DLD1 (cell line): ENCODE measurements around the gene RASA3.
"Not testable (repeated sequence)": the region's sequence is repeated elsewhere in the genome, so short reads cannot be mapped to it uniquely, and the experiment has no call there.

Experiments
- in situ Hi-C: cut with HindIII; loops from 2 replicates; pipeline ENCODE4 v1.10.0; 2017; ENCODE audit warnings: low sequenced_read_pairs

Gene RASA3

DNA sequence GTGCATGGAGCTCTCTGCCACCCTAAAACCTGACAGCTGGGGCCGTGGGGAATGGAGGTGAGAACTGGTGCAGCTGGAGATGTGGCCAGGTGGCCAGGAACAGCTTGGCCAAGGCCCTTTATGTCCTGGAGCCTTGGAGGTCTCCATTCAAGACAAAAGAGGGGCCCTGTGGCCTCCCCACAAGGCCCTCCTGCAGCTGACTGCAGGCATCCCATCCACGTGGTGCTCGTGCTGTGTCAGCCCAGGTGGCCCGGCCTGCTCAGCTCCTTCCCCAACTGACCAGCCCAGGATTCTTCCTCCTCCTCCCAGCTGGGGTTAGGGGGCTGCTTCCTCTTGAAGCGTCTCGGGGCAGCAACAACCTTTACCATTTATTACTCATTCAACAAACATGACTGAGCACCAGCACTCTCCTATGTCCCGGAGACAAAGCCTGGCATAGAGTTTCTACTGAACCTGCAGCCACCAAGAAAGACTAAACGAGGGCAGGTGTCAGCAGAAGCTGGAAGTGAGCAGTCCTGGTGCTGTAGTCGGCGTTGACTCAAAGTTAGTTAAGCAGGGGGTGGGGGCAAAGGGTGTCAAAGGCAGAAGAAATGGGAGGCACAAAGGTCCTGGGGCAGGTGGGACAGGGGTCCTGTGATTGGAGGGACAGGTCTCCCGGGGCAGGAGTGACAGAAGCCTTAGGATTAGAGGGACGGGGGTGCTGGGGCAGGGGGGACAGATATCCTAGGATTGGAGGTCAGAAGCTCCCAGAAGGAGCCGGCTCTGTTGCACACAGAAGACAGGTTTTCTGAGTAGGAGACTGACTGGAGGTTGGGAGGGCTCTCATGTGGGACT, 135.3 kb downstream of the RASA3 start:
- in situ Hi-C loops: no loop called here

DNA sequence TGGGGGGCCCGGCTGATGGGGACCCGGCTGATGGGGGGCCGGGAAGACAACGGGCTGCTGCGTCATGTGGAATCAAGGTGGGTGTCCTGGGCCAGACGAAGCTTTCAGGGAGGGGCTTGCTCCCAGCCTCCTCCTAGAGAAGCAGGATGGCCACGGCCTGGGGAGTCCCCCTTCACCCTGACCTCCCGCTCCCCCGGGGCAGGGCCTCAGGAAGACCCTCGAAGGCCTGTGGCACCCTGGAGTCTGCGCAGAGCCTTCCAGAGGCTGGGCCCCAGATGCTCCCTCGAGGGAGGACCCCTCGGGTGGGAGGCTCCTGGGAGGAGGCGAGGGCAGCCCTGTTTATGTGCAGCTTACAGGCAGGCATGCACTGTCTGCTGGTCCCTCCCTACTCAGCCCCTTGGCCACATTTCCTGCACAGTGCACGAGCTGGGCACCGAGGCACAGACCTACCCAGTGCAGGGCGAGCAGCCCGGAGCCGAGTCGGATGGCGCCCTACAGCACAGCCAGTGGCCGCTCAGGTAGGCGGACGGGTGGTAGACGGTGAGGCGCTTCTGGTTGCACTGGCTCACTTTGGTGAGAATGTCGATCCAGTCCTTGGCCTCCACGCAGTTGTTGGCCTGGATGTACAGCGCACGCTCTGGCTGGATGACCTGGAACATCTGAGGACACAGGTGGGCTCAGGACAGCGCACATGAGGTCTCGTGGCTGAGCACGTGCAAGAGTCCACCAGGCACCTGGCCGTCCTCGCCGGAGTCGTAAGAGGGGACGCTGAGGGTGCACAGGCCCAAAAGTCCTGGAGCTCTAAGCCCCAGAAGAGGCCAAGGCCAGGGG, 136.1 kb downstream of the RASA3 start:
- in situ Hi-C loops: no loop called here

DNA sequence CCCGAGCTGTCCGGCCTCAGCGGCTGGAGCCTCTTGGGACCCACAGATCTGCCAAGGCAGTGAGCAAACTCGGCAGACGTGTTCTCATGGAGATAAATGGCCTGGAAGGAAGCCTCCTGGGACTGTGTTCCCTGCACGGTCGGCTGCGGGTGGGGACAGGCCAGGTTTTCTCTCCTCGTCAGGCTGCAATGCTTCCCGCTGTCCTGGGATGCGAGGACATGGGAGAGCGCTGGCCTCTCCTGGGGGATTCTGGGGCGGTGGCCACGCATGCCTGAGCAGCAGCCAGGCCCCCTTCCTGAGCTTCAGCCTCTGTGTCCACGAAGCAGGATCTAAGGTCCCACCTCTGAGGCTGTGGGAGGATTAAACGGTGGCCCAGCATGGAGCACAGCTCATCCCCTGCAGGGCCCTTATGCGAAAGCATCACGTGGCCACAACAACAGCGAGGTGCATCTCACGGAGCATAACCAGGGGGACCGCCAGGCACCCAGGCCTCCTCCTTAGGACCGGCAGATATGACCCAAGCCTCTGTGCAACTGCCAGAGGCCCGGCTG, 137.3 kb downstream of the RASA3 start:
- in situ Hi-C loops: no loop called here

DNA sequence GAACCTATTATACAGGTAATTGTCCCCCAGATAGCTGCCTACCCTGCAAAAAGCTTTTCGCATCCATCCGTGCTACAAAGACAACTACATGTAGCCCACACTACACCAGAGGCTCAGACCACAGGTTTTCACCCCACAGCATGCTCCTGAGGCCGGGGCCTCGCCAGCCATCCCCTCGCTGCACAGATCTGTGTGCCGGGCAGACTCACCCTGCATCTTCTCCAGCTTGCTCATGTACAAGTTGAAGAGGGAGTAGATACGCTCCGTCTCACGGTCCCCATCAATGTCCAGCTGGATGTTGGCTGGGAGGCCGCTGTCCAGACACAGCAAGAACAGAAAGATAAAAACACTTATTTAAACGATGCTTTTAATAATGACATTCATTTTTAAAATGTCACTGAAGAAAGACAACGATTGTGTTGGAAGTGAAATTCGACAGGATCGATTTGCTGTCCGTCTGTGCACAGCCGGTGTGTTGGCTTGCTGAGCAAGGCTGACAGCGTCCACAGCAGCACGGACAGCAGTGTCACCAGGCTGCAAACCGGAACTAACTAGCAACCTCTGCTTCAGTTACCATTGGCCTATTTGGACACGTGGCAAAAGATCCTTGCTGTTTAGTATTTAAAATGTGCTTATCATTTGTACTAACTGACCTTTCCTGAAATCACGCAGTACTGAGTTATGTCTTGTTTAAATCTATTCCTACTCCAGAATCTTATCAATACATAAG, 140.0 kb downstream of the RASA3 start:
- in situ Hi-C loops: no loop called here

DNA sequence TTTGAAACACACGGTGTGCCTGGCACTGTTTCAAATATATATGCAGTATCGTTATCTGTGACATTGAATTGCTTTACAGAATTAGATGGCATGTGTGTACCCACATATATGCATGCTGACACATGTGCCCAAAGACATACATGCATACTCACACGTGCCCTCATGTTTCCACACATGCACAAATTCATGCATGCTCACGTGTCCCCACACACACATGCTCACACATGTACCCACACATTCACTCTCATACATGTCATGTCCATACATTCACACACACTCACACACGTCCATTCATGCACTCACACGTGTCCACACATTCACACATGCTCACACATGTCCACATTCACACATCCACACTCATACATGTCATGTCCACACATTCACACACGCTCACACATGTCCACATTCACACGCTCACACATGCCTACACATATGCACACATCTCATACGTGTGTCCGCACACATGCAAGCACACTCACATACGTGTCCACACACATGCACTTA, 140.7 kb downstream of the RASA3 start:
- in situ Hi-C loops: no loop called here

DNA sequence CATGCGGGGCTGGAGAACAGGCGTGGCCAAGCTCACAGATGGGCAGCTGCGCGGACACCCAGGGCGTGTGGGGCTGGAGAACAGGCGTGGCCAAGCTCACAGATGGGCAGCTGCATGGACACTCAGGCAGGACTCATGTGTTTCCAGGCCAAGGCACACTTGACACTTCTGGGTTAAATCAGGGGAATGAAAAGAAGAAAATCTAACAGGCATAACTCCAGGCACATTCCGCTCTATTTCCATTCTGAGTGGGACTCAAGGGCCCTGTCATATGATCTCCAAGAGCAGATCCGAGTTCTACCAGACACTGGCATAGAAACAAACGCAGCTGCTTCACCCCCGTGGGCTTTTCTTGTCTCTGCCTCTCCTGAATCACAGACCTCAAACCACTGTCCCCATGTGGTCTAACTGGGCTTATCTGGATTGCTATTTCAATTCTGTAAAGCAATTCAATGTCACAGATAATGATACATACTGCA, 141.2 kb downstream of the RASA3 start:
- in situ Hi-C loops: no loop called here

DNA sequence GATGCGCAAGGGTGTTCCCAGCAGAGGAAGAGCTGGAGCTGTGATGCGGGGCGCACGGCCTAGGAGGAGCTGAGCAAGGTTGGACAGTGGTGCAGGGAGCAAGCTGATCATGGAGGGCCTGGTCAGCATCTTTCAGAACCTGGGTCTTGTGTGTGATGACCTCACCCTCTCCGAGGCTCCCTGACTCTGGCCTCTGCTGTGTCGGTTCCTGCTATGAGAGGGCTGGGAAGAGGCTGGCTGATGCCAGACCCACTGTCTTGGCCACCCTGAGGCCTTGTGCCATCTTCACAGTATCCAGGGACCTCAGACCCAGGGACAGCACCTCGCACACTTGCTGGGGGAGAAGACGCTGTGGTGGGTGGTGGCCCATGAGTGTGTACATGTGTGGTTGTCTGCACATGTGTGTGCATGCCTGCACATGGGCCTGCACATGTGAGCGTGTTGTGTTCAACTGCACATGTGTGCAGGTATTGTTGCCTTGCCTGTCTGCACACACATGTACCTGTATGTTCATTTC, 142.0 kb downstream of the RASA3 start:
- in situ Hi-C loops: no loop called here

DNA sequence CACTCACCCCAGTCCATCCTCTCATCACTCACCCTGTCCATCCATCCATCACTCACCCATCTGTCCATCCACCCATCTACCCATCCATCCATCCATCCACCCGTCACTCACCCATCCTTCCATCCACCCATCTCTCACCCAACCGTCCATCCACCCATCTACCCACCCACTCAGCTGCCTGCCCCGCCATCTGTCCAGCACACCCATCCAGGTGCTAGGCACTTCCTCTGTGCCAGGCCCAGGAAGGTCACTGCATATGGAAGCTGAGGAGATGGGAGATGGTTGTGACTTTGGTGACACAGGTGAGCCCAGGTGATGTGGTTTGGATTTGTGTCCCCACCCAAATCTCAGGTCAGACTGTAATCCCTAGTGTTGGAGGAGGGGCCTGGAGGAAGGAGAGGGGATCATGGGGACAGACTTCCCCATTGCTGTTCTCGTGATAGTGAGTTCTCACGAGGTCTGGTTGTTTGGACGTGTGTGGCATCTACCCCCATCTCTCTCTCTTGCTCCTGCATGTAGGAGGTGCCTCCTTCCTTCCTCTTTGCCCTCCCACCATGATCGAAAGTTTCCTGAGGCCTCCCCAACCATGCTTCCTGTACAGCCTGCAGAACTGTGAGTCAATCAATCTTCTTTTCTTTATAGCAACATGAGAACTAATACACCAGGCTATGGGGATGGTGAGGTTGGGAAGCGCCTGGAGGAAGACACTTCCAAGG, 142.7 kb downstream of the RASA3 start:
- in situ Hi-C loops: no loop called here

DNA sequence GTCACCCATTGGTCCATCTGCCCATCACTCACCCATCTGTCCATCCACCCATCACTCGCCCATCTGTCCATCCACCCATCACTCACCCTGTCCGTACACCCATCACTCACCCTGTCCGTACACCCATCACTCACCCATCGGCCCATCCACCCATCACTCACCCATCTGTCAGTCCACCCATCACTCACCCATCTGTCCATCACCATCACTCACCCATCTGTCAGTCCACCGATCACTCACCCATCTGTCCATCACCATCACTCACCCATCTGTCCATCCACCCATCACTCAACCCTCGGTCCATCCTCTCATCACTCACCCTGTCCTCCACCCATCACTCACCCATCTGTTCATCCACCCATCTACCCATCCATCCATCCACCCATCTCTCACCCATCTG, 143.6 kb downstream of the RASA3 start:
- in situ Hi-C loops: not testable (repeated sequence)

DNA sequence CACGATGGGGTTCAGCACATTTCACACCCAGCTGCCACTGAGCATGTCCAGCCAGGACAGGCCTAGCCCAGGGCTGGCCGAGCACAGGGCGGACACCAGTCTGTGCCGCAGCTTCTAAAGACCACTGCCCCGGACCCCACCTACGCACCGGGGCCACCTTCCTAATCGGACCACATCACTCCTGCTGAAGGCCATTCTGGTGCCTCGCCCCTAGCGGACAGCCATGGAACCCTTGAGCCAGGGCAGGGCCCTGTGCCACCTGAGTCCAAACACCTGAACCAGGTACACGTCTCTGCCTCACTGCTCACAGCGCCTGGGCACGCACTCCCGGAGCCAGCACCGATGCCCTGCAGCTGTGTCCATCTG, 150.1 kb downstream of the RASA3 start:
- in situ Hi-C loops: no loop called here

DNA sequence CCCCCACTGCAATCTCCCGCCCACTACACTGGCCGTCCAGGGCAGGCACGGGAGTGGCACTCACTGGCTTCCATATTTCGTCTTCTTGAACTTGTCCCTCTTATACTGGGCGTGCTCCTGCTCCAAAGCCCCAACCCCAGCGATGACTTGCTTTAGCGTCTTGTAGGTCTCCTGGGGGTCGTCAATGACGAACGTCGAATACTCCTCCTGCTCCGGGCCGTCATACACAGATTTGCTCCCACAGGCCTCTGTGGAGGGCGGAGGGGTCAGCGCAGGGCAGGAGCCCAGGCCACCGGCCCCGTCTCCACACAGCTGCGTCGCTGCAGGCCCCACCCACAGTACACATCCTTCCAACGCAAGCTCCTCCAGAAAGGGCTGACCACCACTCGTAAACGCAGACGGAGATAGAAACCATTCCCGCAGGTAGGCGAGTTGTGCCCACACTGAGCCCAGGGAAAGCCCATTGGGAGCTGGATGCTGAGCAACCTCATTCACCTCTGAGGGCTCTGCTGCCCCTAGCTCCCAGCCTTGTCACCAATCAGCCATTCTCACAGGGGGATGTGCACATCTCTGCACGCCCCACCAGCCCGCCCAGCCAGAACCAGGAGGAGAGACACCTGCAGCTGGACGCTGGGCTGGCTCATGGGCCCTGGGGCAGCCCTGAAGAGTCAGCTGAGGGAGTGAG, 150.7 kb downstream of the RASA3 start:
- in situ Hi-C loops: no loop called here

DNA sequence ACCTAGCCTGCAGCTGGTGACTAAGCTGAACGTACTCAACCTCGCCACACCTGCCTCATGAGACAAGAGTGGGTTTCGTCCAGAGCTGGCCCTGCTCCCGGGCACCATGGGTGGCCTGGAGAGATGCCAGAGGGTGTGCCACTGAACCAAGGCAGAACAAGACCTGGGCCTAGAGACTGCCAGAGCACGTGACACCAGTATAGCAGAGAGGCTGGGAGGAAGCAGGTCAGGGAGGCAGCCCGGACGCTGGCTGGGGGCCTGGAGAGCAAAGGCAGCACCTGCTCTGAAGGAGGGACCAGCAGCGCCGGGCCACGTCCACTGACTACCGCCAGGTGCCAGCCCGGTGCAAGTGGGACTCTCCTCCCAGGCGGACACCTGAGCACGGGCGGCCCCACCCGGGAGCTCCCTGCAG, 151.2 kb downstream of the RASA3 start:
- in situ Hi-C loops: no loop called here

DNA sequence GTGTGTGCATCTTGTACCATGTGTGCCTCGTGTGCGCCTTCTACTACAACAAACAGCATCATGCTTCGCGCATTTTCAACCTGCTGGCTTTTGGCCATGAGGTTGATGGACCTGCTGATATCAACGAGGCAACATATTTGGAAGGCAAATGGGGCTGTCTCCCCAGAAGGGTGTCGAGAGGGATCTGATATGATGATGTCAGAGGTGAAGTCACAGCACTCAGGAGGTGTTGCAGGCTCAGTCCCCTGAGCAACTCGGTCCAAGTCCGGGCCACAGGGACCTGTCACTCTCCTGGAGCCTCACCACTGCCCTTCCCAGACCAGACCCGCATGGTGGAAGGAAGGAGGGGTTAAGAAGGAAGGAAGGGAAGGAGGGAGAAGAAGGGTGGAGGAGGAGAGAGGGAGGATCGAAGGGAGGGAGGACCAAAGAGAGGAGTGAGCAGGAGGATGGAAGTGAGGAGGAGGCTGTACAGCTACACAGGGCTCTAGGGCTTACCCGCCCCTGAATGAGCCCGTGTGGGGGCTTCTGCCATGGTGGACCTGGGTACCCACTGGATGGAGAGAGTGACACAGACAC, 151.8 kb downstream of the RASA3 start:
- in situ Hi-C loops: no loop called here

DNA sequence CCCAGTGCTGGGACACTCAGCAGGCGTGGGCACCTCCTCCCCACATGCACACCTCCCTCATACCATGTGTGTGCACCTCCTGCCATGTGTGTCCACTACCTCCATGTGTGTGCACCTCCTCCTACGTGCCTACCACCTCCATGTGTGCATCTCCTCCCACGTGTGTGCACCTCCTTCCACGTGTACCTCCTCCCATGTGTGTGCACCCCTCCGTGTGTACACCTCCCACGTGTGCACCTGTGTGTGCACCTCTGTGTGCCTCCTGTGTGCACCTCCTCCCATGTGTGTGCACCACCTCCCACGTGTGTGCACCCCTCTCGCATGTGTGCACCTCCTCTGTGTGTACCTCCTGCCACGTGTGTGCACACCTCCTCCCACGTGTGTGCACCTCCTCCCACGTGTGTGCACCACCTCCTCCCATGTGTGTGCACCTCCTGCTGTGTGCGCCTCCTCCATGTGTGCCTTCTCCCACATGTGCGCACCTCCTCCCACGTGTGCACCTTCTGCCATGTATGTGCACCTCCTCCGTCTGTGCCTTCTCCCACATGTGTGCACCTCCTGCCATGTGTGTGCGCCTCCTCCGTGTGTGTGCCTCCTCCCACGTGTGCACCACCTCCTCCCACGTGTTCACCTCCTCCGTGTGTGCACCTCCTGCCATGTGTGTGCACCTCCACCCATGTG, 152.5 kb downstream of the RASA3 start:
- in situ Hi-C loops: no loop called here

DNA sequence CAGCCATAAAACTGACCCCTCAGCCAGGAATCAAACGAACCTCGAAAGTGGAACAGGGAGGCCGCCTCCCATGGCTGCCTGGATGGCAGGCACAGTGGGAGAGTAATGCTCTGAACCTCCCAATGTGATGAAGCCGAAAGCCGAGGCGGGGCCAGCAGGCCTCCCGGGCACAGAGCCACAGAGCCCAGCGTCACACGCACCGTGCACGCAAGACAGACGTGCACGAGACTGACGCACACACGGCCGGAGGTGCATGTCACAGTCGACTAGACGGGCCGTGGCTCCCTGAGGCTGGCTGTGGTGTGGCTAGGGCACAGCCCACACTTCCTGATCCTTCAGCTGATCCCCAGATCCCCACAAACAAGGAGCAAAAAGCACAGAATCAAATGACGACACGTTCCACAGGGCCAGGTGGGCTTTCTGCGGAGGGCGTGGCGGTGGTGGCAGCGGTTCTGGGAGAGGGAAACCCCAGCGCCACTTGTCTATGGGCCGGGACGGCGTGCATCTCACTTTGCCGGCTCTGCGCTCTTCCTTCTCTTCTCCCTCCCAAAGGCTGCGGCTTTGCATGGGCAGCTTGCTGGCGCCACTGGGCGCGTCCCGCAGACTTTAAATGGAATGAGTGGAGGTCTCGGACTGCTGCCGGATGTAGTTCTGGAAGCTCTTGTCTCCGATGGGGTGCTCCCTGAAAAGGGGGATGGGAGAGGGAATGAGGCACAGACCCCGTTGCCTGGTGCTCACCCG, 153.5 kb downstream of the RASA3 start:
- in situ Hi-C loops: no loop called here

DNA sequence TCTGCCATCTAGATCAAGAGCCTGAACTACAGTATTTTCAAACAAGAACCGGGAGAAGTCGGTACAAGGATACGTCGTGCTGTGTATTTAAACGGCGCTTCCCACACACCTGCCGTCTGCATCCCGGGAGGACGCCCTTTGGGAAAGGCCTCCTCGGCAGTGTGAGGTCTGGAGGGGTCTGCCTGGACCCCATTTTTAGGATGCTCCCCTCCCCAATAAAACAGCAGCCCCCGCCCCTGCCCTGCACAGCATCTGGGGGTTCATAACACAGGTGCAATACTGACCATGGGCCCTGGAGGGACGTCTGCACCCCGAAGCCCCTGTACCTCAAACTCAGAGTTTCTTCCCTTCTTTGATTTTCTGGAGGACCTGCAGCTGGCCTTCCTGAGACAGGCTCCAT, 154.4 kb downstream of the RASA3 start:
- in situ Hi-C loops: no loop called here

DNA sequence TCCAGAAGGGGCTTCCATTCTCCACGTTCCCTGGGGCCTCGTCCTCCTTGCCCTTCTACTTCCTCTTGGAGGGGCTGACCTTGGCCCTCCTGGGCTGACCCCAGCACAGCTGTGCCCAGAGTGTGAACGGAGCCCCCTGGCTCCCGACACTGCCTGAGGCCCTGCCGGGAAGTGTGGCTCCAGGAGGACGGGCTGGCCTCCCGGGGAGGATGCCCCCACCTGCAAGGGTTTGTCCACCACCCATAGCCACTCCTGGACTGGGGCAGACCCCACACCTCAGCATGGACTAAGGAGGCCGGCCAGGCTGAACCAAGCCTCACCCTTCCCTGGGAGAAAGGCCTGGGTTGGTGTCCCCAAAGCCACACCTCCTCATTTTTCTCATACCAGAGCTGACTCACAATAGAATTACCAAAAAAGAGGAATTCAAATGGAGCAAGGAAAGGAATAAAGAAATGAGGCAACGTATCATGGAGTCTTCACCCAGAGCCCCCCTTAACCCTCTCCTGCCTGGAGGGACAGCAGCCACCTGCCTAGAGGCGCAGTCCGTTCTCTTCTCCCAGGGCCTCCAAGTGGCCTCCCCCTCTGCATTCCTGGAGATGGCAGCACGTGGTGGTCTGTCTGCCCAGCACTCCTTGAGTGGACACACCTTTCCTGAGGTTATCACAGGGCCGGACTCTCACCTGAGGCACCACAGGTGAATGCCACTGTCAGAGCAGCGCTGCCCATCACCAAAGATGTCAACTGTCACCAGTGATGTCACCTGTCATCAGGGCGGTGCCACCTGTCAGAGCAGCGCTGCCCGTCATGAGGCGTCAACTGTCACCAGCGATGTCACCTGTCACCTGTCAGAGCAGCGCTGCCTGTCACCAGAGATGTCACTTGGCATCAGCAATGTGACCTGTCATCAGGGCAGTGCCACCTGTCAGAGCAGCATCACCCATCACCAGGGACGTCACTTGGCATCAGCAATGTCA, 155.4 kb downstream of the RASA3 start:
- in situ Hi-C loops: no loop called here
